NCI-H524 treated with DMSO at 0.1 percent for 48 hours (cell line): ENCODE measurements around the gene RING1.

Experiments
- DNase-seq: peaks from one replicate; lab custom pipeline; 2025; lab: John Stamatoyannopoulos, UW

Gene RING1

GRCh38 chr6:33208091-33208967, at the start of gene RING1:
RING1 (plus strand) TSS chr6:33208500; CDS start chr6:33208823, 323 bp downstream.
- peak; percentile 17 for DNase-seq

GRCh38 chr6:33160096-33160495, 48.2 kb upstream of the RING1 start:
- DNase-seq, result no peak

- DNase-seq, result no peak
These were observed 47.5 kb upstream of the RING1 start for GRCh38 chr6:33160728-33161344.

- DNase-seq, result no peak
These were observed 46.7 kb upstream of the RING1 start for GRCh38 chr6:33161354-33162331.

- DNase-seq, result no peak
These were observed 44.8 kb upstream of the RING1 start for GRCh38 chr6:33163540-33163939.

GRCh38 chr6:33164176-33164575, 44.1 kb upstream of the RING1 start:
- DNase-seq, result no peak

- DNase-seq, result no peak
These were observed 43.5 kb upstream of the RING1 start for GRCh38 chr6:33164665-33165373.

- DNase-seq, result no peak
These were observed 42.6 kb upstream of the RING1 start for GRCh38 chr6:33165581-33166258.

- no peak for DNase-seq
These were observed 41.9 kb upstream of the RING1 start for GRCh38 chr6:33166363-33166762.

GRCh38 chr6:33166811-33167210, 41.5 kb upstream of the RING1 start:
- DNase-seq, result no peak

- DNase-seq, result no peak
These were observed 40.7 kb upstream of the RING1 start for GRCh38 chr6:33167374-33168283.

- no peak for DNase-seq
These were observed 40.1 kb upstream of the RING1 start for GRCh38 chr6:33168284-33168601.

GRCh38 chr6:33168639-33169038, 39.7 kb upstream of the RING1 start:
- no peak for DNase-seq

GRCh38 chr6:33169291-33170175, 38.8 kb upstream of the RING1 start:
- DNase-seq, result no peak

- DNase-seq, result no peak
These were observed 37.9 kb upstream of the RING1 start for GRCh38 chr6:33170176-33171015.

- DNase-seq, result no peak
These were observed 37.1 kb upstream of the RING1 start for GRCh38 chr6:33171016-33171879.
